ENCODE data around the gene POLR1H.

DNA sequence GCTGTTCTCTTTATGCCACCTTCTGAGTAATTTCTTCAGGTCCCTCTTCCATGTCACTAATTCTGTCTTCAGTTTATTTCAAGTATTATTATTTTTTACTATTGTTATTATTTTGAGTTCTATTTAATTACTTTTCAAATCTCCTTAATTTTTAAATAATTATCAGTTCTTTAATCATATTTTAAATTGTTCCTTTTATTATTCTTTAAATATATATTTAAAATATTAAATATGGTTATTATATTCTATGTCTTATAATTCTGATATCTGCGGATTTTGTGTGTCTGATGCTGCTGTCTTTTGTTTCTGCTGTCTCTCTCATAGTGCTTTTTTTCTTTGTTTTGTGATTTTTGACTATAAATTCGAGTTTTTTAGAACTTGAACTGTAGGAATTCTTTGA is 2.2 kb downstream of the POLR1H start:
- TF ChIP-seq, protein P1, sequence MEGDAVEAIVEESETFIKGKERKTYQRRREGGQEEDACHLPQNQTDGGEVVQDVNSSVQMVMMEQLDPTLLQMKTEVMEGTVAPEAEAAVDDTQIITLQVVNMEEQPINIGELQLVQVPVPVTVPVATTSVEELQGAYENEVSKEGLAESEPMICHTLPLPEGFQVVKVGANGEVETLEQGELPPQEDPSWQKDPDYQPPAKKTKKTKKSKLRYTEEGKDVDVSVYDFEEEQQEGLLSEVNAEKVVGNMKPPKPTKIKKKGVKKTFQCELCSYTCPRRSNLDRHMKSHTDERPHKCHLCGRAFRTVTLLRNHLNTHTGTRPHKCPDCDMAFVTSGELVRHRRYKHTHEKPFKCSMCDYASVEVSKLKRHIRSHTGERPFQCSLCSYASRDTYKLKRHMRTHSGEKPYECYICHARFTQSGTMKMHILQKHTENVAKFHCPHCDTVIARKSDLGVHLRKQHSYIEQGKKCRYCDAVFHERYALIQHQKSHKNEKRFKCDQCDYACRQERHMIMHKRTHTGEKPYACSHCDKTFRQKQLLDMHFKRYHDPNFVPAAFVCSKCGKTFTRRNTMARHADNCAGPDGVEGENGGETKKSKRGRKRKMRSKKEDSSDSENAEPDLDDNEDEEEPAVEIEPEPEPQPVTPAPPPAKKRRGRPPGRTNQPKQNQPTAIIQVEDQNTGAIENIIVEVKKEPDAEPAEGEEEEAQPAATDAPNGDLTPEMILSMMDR (IDR thresholded peaks at IDR 0.05), result no peak
- no peak for TF ChIP-seq POLR2A (IDR thresholded peaks at IDR 0.05)
